ENCODE data around the gene ELAPOR1.
"Not testable (repeated sequence)": the region's sequence is repeated elsewhere in the genome, so short reads cannot be mapped to it uniquely, and the experiment has no call there.

The ELAPOR1 gene

DNA sequence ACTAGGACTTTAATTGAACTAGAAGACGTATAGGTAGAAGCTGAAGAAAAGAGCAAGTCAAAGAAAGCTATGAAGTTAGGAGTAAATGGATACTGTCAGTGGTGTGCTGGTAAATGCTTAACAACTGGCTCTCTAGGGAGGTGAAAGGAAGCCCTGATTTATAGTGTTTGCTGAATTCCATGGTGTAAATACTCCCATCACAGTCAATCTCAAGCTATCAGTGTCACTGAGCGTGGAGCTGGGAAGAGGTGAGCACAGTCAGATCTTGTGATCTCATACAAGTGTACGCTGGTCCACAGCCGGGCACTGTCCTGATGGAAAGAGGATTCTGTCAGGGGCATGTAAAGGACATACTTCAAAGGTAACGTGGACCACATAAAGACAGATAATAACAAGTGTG lies 28.3 kb downstream of the ELAPOR1 start:
- no peak for DNase-seq

DNA sequence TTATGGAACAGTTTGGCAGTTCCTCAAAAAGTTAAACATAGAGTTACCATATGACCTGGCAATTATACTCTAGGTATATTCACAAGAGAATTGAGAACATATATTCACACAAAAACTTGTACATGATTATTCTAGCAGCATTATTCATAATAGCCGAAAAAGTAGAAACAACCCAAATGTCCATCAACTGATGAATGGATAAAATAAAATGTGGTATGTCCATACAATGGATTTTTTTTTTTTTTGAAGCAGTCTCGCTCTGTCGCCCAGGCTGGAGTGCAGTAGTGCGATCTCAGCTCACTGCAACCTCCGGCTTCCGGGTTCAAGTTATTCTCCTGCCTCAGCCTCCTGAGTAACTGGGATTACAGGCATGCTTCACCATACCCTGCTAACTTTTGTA lies 28.8 kb downstream of the ELAPOR1 start:
- not testable (repeated sequence) for DNase-seq

DNA sequence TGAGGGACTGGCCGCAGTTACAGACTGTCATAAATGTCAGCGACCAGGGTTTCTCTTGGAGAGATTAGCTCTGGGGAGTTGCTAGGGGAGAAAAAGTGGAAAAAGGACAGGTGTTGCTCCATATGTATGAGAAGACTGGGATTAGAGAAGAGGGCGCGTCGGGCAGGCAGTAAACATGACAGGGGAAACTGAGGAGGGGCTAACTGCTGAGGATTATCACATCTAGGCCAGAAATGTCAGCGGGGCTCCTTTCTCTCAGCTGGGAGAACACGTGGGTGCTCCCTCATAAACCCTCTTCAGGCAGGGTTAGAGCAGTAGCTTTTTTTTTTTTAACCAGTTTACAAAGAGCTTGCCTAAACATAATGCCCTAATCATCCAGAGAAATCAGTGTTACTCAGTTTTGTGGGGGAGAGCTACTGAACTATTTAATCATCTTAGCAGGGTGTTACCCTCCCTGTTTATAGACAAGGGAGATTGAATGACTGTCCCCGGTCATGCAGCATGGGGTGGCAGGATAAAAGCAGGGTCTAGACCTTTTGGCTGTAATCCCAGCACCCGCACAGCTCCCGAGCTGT lies 35.2 kb downstream of the ELAPOR1 start:
- no peak for DNase-seq

DNA sequence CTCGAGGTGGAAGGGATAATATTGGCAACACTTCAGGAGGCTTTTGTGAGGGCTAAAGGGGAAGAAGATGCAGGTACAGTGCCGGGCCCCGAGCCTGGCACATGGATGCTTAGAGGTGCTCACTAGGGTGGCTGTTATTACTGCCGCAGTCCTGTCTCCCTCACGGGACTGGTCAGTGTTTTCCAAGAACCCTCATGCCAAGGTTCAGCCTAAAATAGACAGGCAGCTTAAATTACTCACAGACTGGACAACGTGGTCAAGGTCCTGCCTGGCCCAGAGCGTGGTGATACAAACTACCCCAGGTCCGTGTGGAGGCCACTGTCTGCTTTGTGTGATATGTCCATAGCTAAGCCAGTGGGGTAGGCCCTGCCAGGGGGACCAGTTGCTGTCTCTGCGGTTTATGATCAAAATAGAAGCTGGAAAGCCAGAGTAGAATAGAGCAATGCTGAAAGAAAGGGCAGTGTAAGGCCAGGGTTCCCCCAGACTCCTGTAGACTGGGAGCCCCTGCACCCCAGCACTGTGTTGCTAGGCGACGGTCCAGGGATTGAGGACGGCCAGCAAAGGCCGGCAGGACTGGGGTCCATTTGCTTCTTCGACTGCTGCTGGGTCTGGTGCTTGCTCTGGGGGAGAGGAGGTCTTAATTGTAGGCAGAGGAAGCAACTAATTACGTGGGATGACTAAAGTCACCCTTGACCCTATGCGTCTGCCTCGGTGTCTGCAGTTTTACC lies 36.1 kb downstream of the ELAPOR1 start:
- DNase-seq, result no peak

DNA sequence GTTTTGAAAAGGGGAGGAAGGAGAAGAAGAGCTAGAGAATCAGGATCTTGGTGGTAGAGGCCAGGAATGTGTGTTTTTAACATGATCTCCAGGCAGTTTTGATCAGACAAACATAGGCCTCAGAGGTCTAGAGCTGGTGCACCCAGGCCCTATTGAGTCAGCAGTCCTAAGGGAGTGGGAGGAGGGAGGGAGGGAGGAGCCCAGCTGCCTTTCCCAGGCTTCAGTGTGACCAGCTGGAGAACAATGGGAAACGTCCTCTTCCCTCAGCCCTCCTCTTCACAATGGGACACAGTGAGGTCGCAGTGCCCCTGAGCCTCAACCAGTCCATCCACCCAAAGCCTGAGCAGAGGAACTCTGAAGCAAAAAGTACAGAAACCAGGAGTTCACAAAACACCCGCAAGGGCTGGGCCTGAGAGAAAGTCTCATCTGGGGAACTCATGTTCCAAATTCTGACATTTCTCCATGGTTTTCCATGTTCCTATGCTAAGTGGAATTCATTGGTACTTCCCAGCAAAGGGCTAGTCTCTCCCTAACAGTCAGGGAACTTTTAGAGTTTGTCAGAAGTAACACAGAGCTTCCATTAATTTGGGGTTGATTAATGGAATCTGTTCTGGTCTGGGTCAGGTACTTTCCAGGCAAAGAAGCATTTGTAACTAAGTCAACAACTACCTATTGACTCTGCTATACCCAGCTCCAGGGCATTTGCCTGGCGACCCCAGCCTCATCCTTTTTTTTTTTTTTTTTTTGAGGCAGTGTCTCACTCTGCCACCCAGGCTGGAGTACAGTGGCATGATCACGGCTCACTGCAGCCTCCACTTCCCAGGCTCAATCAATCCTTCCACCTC lies 37.5 kb downstream of the ELAPOR1 start:
- DNase-seq, result peak; percentile 69

- DNase-seq, result no peak
Measured at GRCh38 chr1:109152196-109152595, 38.3 kb downstream of the ELAPOR1 start.

GRCh38 chr1:109156916-109157385 lies 43.0 kb downstream of the ELAPOR1 start:
- DNase-seq, result no peak

DNA sequence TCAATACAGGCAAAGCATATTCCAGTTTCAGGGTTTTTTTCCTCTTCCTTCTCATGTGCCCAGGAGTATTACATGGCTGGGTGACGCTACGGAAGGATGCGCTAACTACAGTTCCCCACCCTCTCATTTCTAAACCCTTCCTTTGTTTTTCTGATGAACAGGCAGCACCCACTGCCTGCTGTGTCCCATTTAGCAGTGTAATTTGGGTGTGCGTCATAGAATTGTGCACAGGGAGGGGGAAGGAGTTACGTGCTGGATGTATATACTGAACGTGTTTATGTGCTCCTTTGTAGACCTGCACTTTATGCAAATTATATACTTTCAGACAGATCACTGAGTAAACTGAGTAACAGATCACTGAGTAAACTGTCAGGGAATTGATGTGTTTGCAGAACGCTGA lies 44.5 kb downstream of the ELAPOR1 start:
- DNase-seq, result no peak

DNA sequence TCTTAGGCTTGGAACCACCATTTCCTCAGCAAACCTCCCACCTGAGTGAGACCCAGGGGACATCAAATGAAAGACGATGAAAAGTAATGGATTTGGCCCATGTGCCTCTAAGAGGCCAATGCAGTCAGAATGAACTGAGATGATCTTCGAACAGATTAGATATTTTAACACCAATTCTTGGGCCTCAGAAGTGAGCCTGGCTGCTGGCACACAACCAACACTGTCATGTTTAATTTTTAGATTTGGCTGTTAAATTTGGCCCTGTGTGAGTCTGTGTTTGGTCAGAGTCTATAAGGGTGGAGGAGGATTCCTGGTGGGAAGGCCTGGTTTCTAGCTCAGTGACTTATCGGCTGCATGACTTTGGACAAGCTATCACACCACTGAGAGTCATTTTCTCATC lies 45.4 kb downstream of the ELAPOR1 start:
- DNase-seq, result no peak

DNA sequence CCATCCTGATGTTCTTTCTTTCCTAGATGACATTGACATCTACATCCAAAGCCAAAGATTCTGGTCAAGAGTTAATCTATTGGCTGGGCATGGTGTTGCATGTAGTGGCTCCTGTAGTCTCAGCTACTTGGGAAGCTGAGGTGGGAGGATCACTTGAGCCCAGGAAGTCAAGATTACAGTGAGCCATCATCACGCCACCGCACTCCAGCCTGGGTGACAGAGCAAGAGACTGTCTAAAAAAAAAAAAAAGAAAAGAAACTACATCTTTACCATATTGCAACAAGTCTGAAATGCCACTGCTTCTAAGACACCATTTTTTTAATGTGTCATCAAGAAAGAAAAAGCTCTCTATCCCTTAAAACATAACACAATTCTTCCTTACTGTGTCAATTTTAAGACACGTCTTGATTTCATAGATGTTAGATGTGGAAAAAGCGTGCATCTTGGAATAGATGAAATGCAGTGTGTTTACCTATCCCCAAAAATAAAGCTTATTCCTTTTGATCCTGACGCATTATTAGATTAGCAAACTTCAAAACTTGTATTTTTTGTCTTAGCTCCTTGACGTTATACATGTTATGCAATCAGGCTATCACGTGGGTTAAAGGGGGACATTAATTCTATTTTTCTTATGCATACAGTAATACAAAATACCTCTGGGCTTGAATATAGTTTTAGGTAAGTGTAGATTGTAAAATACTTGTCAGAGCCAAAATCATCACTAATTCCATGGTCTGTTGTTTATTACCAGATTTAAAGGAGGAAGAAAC lies 46.3 kb downstream of the ELAPOR1 start:
- DNase-seq, result no peak

- peak; percentile 88 for DNase-seq
Measured at GRCh38 chr1:109161858-109162606, 48.1 kb downstream of the ELAPOR1 start.

- DNase-seq, result no peak
Measured at GRCh38 chr1:109162626-109163025, 48.7 kb downstream of the ELAPOR1 start.

DNA sequence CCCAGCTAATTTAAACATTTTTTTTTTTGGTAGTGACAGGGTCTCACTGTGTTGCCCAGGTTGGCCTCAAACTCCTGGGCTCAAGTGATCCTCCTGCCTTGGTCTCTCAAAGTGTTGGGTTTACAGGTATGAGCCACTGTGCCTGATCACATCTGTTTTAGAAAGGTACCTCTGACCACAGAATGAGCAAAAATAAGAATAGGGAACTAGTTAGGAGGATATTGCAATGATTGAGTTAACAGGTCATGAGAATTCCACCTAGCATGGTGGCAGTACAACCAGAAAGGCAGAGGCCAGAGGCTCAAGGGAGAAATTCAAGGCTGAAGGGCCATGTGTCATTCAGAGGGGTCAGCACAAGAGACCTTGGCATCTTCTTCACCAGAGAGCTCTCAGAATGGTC lies 49.6 kb downstream of the ELAPOR1 start:
- DNase-seq, result no peak
